HG02970 (cell line): ENCODE results near the gene OR1N1.
"Not testable (repeated sequence)": the region's sequence is repeated elsewhere in the genome, so short reads cannot be mapped to it uniquely, and the experiment has no call there.

Source experiments
- ATAC-seq: cut with Tn5 transposase; IDR thresholded peaks from one replicate; pipeline ENCODE4 v1.9.1; 2021; ENCODE audit warnings: mild to moderate bottlenecking, moderate library complexity, moderate number of reproducible peaks; ENCODE audit not compliant: unreplicated experiment, low FRiP score

Gene OR1N1

GRCh38 chr9:122527193-122527592, at the start of gene OR1N1:
Gene OR1N1, minus strand, starts transcription at chr9:122527293. Its CDS starts 0 bp downstream, at chr9:122527293.
- ATAC-seq, result no peak

DNA sequence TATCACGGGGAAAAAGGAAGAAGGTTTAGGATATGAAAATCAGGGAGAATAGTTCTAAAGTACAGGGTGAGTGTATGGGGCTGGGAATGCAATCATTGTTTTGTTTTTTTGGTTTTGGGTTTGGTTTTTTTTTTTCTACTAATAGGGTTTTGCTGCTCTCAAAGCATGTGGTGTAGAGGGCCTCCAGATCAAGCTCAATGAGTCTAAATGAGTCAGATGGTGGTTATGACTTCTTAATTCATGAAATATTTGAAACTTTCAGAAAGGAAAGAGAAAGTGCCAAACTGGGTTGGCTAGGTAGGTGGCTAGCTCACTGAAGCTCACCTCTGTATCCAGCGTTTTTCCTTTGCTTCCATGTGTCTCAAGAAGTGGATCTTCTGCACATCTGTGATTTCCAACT, 45.4 kb upstream of the OR1N1 start:
- ATAC-seq, result no peak

- no peak for ATAC-seq
These were observed 40.8 kb upstream of the OR1N1 start for GRCh38 chr9:122567901-122568300.

- ATAC-seq, result no peak
These were observed 35.2 kb upstream of the OR1N1 start for GRCh38 chr9:122562134-122562760.

GRCh38 chr9:122561446-122561845, 34.4 kb upstream of the OR1N1 start:
- ATAC-seq, result no peak

DNA sequence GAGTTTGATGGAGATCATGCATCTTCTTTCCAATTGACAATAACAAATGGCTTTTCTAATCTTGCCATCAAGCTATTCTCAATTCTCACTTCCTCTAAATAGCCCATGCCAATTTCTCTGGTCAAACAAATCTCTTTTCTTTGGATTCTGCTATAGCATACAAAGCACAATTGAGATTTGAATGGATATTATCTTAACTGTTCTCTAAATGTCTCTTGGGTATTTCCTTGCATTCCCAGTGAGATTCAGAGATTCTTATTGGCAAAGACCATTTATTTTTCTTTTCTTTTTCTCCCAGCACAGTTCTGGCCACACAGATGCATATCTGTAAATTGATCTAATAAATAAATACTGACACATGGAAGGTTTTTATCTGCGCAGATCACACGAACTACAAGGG, 25.7 kb upstream of the OR1N1 start, which contains the start of gene OR1N2:
OR1N2 (plus strand) TSS at position 301 of the 400 bp plus-strand sequence. CDS start 100 bp downstream, outside the sequence.
- ATAC-seq, result no peak

- ATAC-seq, result no peak
These were observed 24.3 kb upstream of the OR1N1 start for GRCh38 chr9:122551371-122551770.

- ATAC-seq, result no peak
These were observed 19.1 kb upstream of the OR1N1 start for GRCh38 chr9:122546196-122546595.

- no peak for ATAC-seq
These were observed 11.7 kb upstream of the OR1N1 start for GRCh38 chr9:122538757-122539156.

DNA sequence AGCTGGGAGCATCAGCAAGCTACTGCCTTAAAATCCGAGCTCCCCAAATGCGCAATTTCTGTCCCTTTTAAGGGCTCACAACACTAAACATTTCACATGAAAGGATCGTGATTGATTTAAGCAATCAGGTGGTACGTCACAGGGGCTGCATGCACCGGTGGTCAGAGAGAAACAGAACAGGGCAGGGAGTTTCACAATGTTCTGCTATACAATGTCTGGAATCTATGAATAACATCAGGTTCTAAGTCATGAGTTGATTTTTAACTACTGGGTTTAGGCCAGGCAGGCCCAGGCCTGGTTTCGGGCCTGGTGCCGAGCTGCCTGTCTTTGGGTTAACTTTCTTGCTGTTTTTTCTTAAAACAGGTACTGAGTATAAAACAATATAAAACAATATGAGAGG, 10.0 kb upstream of the OR1N1 start:
- ATAC-seq, result not testable (repeated sequence)

GRCh38 chr9:122536134-122536533, 9.0 kb upstream of the OR1N1 start:
- ATAC-seq, result no peak

DNA sequence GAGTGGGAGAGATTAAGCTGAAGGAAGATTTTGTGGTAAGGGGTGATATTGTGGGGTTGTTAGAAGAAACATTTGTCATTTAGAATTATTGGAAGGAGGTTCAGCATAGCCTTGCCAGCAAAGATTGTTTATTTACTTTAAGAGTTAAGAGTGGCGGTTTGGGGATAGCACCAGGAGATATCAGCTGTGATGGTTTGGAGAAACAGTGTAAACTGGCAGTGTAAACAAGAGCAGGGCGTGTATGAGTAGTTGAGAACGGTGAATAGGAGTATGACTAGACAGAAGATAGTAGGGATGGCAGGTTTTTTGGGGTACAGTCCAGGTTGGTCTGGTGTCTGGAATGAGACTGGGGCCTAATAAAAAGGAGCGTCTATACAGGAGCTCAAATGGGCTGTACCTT, 4.1 kb upstream of the OR1N1 start:
- ATAC-seq, result not testable (repeated sequence)

- ATAC-seq, result no peak
These were observed 491 bp downstream of the OR1N1 start for GRCh38 chr9:122526602-122527001.

GRCh38 chr9:122519376-122519775, 7.7 kb downstream of the OR1N1 start:
- no peak for ATAC-seq

DNA sequence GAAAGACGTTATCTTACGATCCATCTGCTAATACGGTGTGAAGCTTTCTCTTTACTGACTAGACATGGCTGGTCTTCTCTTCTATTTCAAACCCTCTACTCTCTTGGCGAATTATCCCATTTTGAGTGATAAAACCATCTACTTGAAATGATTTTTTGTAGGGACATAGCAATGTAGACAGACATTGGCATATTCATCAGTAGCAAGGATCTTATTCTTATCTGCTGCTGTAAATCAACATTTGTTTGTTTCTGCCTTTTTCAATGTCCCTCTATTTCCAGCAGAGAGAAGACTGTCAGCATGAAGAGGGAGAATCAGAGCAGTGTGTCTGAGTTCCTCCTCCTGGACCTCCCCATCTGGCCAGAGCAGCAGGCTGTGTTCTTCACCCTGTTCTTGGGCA, 8.3 kb downstream of the OR1N1 start, which contains the start of gene OR1J4:
OR1J4 (plus strand) TSS at position 301 of the 400 bp plus-strand sequence; CDS start at position 301, 0 bp downstream.
- no peak for ATAC-seq

DNA sequence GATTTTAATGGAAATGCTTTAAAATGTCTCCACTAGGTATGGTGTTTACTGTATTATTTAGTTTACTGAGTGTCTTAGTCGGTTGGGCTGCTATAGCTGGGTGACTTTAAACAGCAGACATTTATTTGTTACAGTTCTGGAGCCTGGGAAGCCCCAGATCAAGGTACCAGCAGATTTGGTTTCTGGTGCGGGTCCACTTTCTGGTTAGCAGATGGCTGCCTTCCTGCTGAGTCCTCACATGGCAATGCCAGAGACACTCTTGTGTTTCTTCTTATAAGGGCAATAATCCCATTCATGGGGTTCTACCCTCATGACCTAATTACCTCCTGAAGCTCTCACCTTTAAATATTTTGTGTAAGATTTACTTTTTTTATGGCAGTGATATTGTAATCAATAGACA, 8.9 kb downstream of the OR1N1 start:
- no peak for ATAC-seq

- no peak for ATAC-seq
These were observed 16.6 kb downstream of the OR1N1 start, which contains the start of gene OR1J2 for GRCh38 chr9:122510502-122510901. Gene OR1J2, plus strand, starts transcription at chr9:122510802. Its CDS starts 0 bp downstream, at chr9:122510802.

DNA sequence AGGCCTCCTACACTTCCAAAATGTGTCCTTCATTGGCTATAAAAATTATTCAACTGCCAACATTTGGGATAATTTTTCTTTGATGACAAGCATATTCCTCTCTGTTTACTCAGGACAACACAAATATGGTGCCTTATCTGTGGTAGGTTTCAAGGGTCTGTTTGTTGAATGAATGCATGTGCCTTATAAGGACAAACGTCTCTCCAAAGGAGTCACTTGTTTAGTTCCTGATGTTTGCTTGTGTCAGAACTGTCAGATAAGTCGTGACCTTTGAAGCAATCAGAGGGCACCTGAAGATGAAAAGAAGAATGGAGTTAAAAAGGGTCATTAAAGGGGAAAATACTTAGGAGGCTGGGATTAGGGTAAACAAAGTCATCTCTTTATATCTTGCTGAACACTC, 20.1 kb downstream of the OR1N1 start:
- no peak for ATAC-seq

GRCh38 chr9:122498883-122499288, 28.2 kb downstream of the OR1N1 start:
- no peak for ATAC-seq

DNA sequence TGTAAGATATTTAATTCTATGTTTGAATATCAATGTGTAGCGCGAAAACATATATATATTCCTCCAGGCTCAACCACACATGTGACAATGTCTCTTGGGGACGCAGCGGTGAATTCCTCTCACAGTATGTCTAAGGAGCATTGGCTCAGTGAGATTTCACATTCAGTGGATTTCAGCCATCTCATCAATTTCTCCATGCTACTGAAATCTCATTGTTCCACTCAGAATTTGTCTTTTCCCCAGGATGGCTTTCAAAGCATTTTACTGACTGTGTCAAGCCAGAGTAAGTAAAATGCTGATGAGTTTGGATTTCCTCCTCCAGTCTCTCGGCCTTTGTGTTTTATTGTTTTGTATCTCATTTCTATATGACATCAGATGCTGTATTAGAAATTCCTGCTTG, 48.0 kb downstream of the OR1N1 start:
- ATAC-seq, result no peak

DNA sequence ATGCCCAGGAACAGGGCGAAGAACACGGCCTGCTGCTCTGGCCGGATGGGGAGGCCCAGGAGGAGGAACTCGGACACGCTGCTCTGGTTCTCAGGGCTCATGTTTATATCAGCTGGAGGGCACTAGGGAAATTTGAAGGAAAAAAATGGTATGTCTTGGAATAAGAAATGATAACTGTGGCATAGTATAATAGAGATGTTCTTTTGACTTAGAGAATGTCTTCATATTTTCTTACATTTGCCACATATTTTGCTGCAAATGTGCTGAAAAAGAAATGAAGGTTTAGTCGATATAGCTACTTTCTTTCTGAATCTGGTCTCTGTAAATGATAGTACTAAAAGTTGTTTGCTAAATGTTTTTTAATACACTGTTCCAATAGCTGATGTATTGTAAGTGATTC, 49.3 kb downstream of the OR1N1 start, which contains the start of gene OR1J1:
OR1J1 (minus strand) TSS at position 101 of the 400 bp plus-strand sequence; CDS start at position 101, 0 bp downstream.
- ATAC-seq, result no peak

DNA sequence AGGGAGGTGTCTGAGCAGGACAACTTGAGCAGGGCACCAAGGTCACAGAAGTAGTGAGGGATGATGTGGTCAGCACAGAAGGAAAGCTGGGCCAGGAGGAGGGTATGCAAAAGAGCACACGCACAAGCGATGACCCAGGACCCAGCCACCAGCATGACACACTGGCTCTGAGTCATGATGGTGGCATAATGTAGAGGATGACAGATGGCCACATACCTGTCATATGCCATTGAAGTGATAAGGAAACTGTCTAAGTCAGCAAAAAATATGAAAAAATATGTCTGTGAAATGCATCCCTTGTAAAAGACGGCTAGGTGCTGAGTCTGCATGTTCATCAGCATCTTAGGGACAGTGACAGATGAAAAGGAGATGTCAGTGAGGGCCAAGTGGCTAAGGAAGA, 49.7 kb downstream of the OR1N1 start:
- no peak for ATAC-seq
